ENCODE measurements around the gene PWWP2B.
A peak's percentile ranks its signal among the peaks of the same experiment; 100 is the strongest.

Gene PWWP2B

GRCh38 chr10:132449811-132450181, 52.8 kb downstream of the PWWP2B start:
- DNase-seq, result no peak

DNA sequence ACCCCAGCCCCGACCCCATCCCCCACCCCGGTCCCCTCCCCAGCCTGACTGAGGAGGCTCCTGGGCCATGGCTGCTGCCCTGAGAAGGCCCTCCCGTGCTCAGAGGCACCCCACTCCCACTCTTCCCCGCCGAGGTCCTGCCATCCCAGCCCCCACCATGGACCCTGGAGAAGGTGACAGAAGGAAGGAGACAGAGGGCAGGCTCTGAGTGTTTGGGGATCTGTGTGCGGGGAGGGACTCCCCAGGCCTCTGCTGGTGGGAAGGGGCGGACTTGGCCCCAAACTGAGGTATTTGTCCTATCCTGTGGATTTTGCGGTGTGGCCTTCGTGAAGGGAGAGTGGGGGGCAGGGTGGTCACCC, 53.4 kb downstream of the PWWP2B start:
- DNase-seq, result no peak

DNA sequence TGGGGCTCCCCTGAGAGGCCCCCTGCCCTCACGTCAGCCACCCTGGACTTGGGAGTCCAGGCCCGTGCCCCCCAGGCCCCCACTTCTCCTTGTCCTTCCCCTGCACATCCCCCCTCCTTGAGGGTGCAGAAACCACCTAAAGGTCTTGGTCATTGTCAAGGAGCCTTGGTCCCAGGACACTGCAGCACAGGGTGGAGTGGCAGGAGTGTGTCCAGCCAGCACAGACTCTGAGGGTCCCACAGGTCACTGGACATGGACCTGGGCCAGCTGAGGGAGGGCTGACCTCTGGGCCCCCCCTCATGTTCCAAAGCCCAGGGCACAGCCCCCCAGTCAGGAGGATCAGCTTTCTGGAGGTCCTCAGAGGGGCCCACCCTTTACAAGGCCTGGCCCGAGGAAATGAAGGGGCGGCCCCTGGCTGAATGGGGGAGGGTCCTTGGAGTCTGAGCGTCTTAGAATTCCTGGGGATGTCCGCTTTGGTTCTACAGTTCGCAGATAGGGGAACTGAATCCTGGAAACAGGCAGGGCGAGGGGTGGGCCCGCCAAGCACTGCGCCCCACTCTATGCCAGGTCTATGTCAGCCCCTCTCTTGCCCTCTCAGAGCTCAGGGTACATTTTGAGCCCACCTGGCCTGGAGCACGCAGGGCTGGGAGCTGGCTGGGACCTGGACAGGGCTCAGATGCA, 54.0 kb downstream of the PWWP2B start:
- DNase-seq, result no peak

- DNase-seq, result no peak
Measured at GRCh38 chr10:132451506-132452215, 54.7 kb downstream of the PWWP2B start.

DNA sequence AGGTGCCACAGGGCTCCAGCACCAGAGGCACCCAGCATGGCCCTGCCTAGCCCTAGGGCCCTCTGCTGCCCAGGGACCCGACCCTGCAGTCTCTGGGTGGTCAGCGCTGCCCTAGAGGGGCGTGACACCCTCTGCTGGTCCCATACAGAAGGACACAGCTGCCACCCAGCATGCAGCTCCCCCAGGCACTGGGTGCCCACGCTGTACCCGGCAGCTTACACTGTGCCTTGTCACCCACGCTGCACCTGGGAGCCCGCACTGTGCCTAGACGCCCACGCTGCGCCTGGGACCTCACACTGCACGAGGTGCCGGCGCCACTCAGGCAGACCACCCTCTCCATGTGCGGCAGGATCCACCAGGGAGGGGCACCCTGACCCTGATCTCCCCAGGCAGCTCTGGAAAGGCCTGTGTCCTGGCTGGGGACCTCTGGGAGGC, 55.2 kb downstream of the PWWP2B start:
- no peak for DNase-seq

GRCh38 chr10:132452651-132453469, 55.9 kb downstream of the PWWP2B start:
- DNase-seq, result peak in 1 of 2 donors; percentile 36

DNA sequence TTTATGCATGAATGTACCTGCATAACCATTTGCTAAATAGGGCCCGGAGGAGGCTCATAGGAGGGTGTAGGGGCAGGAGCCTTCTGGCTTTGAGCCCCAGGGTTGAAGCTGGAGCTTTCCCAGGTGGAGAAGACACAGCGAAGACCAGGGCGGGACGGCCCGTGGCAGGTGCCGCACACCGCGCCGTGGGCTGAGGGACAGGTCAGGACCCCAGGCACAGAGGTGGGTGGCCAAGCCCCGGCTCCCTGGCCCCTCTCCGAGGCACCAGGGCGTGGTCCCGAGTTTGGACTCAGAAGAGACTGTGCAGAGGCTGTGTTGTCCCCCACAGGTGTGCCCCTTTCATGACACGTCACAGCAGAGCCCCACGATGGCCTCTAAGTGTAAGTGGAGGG, 56.5 kb downstream of the PWWP2B start:
- no peak for DNase-seq

- no peak for DNase-seq
Measured at GRCh38 chr10:132454296-132455198, 57.5 kb downstream of the PWWP2B start.

DNA sequence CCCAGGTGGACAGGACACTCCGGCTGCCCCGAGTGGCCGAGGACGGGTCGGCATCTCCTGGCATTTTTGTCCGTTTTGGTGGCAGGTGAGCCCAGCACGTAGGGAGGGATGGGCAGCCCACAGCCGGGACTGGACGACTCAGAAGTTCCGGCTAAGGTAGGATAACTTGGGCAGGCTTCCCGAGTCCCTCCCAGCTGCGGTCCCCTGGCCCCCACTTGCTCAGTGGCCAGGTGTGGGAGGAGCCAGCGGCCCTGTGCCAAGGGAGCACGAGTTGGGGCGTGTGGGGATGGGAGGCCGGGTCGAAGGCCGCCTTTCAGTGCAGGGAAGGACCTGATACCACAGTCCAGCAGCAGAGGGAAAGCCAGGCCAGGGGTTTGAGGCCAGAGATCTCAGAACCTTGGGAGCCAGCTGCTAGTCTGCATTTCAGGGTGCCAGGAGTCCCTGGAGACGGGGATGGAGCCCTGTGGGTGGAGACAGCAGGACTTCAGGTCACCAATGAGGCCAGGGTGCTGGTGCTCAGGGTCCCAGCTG, 58.5 kb downstream of the PWWP2B start:
- DNase-seq, result no peak

DNA sequence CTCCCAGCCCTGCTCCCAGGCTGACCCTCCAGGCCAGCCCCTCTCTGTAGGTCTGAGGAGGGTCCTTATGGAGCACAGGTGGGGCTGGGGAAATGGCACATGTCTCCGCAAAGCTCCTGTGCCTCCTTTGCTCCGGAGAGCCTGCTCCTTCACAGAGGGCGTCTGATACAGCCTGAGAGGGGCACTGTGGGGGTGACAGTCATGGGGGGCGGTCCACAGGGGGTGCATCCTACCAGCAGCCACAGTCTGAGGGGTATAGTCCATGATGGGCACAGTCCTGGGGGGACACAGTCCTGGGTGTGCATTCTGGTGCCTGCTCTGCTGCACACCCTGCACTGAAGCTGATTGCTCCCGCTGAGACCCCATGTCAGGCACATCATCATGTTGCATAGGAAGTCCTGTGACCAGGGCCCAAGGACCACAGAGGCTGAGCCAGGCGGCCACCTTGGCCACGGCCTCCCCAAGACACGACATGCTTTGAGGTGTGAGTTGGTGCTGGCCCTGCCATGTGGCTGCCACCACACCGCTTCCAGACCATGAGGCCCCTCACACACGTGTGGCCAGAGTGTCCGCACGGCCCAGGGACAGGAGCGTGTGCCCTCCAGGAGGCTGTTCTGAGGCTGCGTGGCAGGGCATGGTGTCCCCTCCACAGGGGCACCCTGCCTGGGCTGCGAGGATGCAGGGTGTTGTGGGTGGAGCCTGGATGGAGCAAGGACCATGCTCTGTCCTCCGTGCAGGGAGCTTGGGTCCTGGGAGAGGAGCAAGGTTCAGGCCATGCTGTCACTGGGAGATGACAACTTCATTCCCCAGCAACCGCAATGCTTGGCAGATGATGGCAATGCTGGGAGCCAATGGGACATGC, 59.2 kb downstream of the PWWP2B start:
- no peak for DNase-seq

DNA sequence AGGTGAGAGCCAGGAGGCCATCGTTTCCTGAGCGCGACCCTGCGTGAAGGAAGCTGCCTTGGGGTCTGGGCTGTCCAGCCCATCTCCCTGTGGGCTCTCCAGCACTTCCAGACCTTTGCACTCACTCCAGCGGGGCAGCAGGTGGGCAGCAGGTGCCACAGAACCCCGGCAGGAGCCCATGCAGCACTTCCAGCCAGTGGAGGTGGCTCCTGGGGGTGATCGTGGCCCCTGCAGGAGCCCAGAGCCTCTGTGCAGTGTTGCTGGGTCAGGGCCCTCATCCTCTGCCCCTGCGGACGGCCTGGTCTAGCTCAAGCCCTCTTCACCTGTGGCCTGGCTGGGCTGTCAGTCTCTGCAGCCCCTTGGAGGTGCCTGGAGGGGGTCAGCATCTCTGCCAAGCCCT, 59.9 kb downstream of the PWWP2B start:
- no peak for DNase-seq

DNA sequence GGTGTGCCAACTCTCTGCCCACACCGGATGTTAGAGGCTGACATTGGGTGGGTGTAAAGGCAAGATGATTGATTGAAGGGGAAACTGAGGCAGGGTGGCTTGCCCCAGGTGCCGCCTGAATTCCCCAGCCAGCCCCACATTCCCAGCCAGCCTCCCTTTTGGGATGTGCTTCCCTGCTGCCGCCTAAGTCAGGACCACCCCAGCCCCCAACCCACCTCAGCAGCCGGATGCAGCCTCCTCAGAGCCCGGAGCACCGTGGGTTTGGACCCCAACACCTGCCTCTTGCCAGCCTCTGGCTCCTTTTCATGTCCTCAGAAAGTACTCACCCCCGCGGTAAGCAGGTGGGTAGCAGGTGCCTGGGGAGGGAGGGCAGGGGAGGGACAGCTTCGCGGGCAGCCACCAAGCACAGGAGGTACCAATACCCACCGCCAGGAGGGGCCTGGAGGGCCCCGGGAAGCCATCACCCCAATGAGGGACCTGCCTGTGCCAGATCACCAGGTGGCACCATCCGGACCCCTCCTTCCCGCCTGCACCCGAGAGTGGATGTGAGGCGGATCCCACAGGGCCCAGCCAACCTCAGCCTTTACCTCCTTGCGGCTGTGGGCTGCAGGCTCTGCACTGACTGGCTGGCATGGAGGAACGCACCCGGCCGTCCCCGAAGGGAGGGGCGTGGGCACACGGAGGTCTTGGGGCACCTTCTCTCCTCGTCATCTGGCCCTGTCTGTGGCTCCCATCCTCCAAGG, 60.5 kb downstream of the PWWP2B start:
- no peak for DNase-seq

- DNase-seq, result no peak
Measured at GRCh38 chr10:132458071-132458585, 61.1 kb downstream of the PWWP2B start.

- peak in 1 of 2 donors; percentile 31 for DNase-seq
Measured at GRCh38 chr10:132458586-132459300, 61.7 kb downstream of the PWWP2B start.

- no peak for DNase-seq
Measured at GRCh38 chr10:132459301-132460003, 62.5 kb downstream of the PWWP2B start.

DNA sequence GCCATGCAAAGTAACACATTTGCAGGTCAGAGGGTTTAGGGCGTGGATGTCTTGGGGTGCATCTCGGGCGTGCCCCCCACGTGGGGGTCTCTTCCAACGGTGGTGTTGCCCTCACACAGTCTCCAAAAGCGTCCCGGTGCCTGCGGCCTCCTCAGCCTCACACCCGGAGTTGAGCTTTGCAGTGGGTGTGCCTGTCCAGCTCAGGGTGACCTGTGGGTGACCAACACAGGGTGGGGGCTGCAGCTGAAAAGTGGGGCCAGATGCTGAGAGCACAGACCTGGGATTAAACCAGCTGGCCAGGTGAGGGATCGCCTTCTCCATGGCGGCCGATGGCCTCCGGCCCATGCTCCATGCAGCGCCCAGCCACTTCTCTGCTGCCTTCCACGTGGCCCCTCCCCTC, 63.1 kb downstream of the PWWP2B start:
- DNase-seq, result no peak

DNA sequence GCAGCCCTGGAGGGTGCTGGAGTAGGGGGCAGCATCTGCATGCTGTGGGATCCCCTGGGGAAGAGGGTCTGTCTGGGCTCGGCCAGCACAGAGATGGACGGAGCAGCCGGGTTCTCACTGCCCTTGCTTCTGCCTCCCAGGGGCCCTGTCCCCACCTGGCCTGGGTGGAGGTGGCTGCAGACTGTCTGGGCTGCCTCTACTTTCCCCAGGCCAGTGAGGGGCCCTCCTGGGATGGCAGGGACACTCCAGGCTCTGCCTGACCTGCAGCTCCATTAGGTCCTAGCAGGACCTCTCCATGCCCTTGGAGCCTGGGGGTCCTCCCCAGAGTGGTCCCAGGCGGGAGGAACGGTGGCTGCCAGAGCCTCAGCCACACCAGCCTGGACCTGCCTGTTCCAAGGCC, 63.7 kb downstream of the PWWP2B start:
- DNase-seq, result no peak

GRCh38 chr10:132461103-132461682, 64.2 kb downstream of the PWWP2B start:
- no peak for DNase-seq

Data from hippocampal formation (tissue), 2 donors.